BJ (cell line): ENCODE measurements around the gene CFAP74. TPM values are rescaled to one million over a fixed set of nuclear protein-coding genes. Genes with fewer than 3 reads are reported as not detected.
A peak's percentile ranks its signal among the peaks of the same experiment; 100 is the strongest.

ENCODE experiments used
- CTCF ChIA-PET: fragments of 350-600 bp; formaldehyde crosslinking; extraction: SDS; loops from one replicate; lab custom pipeline; 2021; ENCODE audit warnings: antibody characterized with exemption, inconsistent platforms; lab: Yijun Ruan, JAX
- POLR2A ChIA-PET: fragments of 300-600 bp; sonication (Branson Sonifier 250); formaldehyde crosslinking; extraction: SDS; loops from one replicate; lab custom pipeline; 2021; ENCODE audit warnings: antibody characterized with exemption; lab: Charles Lee
- DNase-seq: peaks from one replicate; pipeline ENCODE4 v3.0.0-alpha.2; 2011; ENCODE audit warnings: low read depth
- H3K27me3 ChIP-seq: 2 replicates; pipeline ENCODE4 v1.6.0; 2011; ENCODE audit warnings: low read length; ENCODE audit not compliant: control insufficient read depth, insufficient read depth
- H3K36me3 ChIP-seq: 2 replicates; pipeline ENCODE4 v1.5.1; 2011; ENCODE audit warnings: low read length; ENCODE audit not compliant: control insufficient read depth, insufficient read depth
- H3K4me3 ChIP-seq: 2 replicates; pipeline ENCODE4 v1.5.1; 2011; ENCODE audit warnings: low read depth, mild to moderate bottlenecking, control low read depth, low read length
- CTCF ChIP-seq: IDR thresholded peaks from 2 replicates; pipeline ENCODE4 v1.5.1; 2011; ENCODE audit warnings: low read depth, mild to moderate bottlenecking, control low read depth, inconsistent platforms, low read length, moderate library complexity; ENCODE audit not compliant: insufficient read depth
- polyA plus RNA-seq: library from polyadenylated mRNA; depleted of rRNA; stranded (reverse); fragments of >200 nt; gene quantifications from 2 replicates; pipeline ENCODE4 v1.2.3, GENCODE V29; 2011

The CFAP74 gene
- polyA plus RNA-seq, 1 experiment, result not detected

GRCh38 chr1:1910033-1910465, 93.5 kb downstream of the CFAP74 start:
- DNase-seq, result no peak
- H3K27me3 ChIP-seq, result 0 out of 2 replicates have a peak, but pooled peaks cover 2% of the 10 kb centered on the region
- ChIA-PET POLR2A (no interaction called here), CTCF (interaction anchor here (0.6 to 2.1 kb wide), 4 partner anchors 11 to 186 kb away, joined by 3 to 10 read pairs (median 4); partner anchors contain the start of gene CDK11A)
- TF ChIP-seq CTCF, result no peak
- H3K4me3 ChIP-seq, result peak overlapping the region; percentile 43
- peaks cover 2% of the 10 kb centered on the region; the same call in 1 of the 2 replicates for H3K36me3 ChIP-seq

DNA sequence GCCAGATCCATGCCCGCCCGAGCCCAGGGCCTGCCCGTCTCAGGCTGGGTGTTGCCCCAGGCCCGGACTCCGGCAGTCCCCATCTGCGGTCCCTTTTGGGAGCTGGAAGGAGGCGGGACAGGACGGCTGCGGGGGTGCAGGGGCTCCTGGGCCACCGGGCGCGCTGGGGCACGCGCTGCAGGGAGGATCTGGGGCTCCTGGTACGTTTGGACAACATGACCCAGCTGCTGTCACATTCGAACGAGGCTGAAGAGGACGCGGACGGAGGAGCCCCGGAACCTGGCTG, 95.1 kb downstream of the CFAP74 start:
- POLR2A ChIA-PET, result interaction anchor here (0.6 to 0.7 kb wide), 3 partner anchors 58 to 937 kb away, joined by 10 to 19 read pairs (median 13); partner anchors contain the start of gene AURKAIP1
- Histone ChIP-seq H3K4me3 (peak overlapping the region; percentile 69), H3K36me3 (peaks cover 2% of the 10 kb centered on the region; the same call in 1 of the 2 replicates), H3K27me3 (no peaks in the 10 kb centered on the region)
- DNase-seq, result no peak
- CTCF ChIA-PET, result interaction anchor here (0.8 to 2.4 kb wide), 16 partner anchors 9 to 262 kb away, joined by 3 to 10 read pairs (median 4); no protein-coding TSS in a partner anchor
- no peak for TF ChIP-seq CTCF

GRCh38 chr1:1907098-1907736, 96.4 kb downstream of the CFAP74 start:
- no peak for DNase-seq
- POLR2A ChIA-PET, result no interaction called here
- CTCF ChIA-PET, result interaction anchor here (0.7 to 2.8 kb wide), 8 partner anchors 9 to 137 kb away, joined by 3 to 13 read pairs (median 8); no protein-coding TSS in a partner anchor
- H3K4me3 ChIP-seq, result no peak overlapping the region
- TF ChIP-seq CTCF, result no peak
- peaks cover 2% of the 10 kb centered on the region; the same call in 1 of the 2 replicates for H3K36me3 ChIP-seq
- no peaks in the 10 kb centered on the region for H3K27me3 ChIP-seq

DNA sequence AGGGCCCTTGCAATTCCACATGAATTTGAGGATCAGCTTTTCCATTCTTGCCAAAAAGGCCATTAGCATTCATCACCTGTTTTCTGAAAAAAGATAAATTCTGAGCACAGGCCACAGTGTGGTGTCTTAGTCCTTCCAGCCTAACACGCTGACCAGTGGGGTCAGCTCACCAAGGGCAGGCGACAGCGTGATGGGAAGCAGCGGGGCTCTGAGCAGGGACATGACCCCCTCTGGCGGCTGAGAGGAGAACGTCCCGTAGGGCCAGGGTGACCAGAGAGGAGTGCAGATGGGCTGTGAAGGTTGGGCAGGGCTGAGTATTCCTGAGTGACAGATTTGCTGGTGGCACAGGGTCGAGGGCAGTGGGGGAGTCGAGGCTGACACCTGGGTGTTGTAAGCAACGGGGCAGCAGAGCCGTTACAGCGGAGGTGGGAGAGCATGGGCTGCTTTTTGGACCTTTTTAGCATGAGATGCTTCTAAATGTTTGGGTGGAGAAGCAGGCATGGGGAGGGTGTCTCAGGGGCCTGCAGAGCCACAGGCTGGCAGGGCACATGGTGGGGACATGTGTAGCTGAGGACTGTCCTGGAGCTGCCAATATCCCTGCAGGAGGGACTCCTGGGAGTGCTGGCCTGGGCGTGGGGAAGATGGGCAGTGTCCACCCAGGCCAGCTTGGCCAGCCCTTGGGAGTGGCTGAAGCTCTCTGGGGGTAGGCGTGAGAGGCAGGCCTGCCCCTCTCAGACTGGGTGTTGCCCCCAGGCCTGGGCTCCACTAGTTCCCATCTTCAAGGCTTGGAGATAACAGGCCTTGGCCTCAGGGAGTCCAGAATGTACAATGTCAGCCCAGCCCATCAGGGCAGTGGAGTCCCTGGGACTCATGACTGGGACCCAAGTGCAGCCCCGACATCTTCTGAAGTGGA, 97.1 kb downstream of the CFAP74 start:
- H3K27me3 ChIP-seq, result no peaks in the 10 kb centered on the region
- peak; percentile 97 for TF ChIP-seq CTCF
- no peak overlapping the region for H3K4me3 ChIP-seq
- peaks cover 2% of the 10 kb centered on the region; the same call in 1 of the 2 replicates for H3K36me3 ChIP-seq
- POLR2A ChIA-PET, result no interaction called here
- CTCF ChIA-PET, result interaction anchor here (0.6 to 2.8 kb wide), 28 partner anchors 10 to 335 kb away, joined by 3 to 13 read pairs (median 4); no protein-coding TSS in a partner anchor
- no peak for DNase-seq

DNA sequence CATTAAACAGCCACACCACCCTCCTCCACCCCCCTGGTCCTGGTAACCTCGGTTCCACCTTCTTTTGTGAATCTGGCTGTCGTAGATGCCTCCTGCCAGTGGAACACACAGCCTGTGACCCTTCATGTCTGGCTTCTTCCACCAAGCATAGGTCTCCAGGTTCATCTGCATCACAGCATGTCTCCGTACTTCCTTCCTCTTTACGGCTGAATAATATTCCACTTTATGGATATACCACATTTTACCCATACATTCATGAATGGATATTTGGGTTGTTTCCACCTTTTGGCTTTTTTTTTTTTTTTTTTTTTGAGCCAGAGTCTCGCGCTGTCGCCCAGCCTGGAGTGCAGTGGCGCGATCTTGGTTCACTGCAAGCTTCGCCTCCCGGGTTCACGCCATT, 100.4 kb downstream of the CFAP74 start:
- ChIA-PET POLR2A (no interaction called here), CTCF (no interaction called here)
- DNase-seq, result no peak
- H3K36me3 ChIP-seq, result peaks cover 2% of the 10 kb centered on the region; the same call in 1 of the 2 replicates
- no peaks in the 10 kb centered on the region for H3K27me3 ChIP-seq
- no peak for TF ChIP-seq CTCF
- no peak overlapping the region for H3K4me3 ChIP-seq
